GM13977 (cell line): ENCODE results near the gene LMF1.

Experiments
- DNase-seq: peaks from one replicate; pipeline ENCODE4 v3.0.0; 2012; ENCODE audit warnings: low spot score
- CTCF ChIP-seq: IDR thresholded peaks from 2 replicates; pipeline ENCODE4 v1.5.1; 2012; ENCODE audit warnings: mild to moderate bottlenecking, control low read depth; ENCODE audit not compliant: insufficient read depth; ENCODE audit errors: extremely low read depth, missing control alignments
- in situ Hi-C: fragments of 300-500 bp; cut with MboI; formaldehyde crosslinking; loops from one replicate; pipeline ENCODE4 v1.12.0; 2022; ENCODE audit warnings: low sequenced_read_pairs, low pct_unique_long_range_greater_than_20kb, mixed read lengths, inconsistent platforms; ENCODE audit not compliant: unreplicated experiment

LMF1 gene

GRCh38 chr16:899683-900060, 71.1 kb downstream of the LMF1 start:
- in situ Hi-C loops, result no loop called here
- TF ChIP-seq CTCF, result no peak
- DNase-seq, result no peak

DNA sequence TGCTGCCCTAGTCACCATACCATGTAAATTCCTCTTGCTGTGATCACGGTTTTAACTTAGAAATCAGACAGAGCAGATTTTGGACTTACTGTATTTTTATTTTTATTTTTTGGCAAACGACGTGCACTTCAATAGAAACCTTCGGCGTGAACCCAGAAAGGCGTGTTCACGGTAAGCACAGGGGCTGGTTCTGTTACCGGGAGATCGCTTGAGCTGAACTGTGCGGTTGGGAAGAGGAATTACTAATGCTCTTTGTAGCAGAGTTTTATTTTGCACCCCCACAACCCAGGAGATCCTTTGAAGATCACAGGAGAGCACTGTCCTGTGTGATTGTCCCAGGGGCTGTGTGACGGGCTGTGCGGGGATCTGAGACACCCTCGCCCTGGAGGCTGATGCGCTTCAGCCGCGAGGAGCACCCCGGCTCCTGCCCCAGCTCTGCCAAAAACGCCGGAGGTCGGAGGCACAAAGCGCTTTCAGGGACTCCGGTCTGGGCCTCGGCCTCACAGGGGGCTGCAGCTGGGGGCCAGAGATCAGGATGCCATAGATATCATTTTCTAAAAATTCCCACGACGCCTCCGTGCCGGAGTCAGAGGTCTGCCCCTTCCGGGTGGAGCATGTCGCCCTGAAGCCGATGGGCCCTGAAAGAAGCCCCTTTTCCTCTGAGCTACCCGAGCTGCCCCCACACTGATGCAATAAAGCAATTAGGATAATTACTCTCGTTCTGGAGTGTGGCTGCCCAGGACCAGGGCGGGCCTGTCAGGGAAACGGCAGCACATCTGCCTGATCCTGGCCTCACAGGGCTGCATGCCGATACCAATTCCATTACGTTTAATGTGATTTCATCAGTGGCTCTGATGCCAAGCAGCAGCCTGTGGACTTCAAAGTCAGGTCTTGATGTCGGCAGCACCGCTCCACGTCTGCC, 71.8 kb downstream of the LMF1 start:
- in situ Hi-C loops, result no loop called here
- TF ChIP-seq CTCF, result no peak
- DNase-seq, result no peak

DNA sequence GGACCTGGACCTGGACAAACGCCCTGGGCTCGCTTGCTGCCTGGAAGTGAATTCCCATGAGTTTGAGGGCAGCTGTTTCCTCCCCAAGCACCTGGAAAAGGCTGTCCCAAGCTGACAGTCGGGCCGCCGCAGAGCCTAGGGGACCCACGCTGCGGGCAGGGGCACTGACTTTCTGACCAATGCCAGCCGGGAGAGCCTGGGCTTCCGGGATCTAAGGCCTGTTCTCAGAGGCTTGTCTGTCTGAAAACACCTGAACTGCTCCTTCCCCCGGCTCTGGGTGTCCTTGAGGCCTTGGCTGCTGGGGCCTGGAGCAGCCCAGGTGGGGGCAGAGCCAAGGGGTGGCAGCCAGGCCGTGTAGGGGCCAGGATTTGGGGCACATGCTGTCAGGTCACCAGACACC, 72.6 kb downstream of the LMF1 start:
- no peak for TF ChIP-seq CTCF
- in situ Hi-C loops, result no loop called here
- no peak for DNase-seq

- no peak for DNase-seq
- TF ChIP-seq CTCF, result no peak
- in situ Hi-C loops, result no loop called here
These were observed 73.1 kb downstream of the LMF1 start for GRCh38 chr16:897701-898100.

DNA sequence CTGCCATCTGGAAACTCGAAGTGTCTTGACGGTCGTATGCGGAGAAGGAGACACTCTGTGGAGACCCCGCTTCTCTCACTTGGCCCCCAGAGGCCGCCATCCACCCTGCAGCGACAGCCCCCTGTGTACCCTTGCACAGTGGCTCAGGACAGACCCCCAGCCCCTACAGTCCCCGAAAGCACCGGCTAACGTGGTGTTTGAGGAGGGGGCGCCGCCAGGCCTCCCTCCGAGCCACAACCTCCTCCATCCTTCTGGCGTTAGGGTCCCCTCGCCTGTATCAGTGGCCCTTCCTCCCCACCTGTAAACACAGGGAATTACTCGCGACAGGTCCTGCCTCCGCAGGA, 73.6 kb downstream of the LMF1 start:
- in situ Hi-C loops, result no loop called here
- no peak for DNase-seq
- no peak for TF ChIP-seq CTCF

- no peak for TF ChIP-seq CTCF
- no peak for DNase-seq
- in situ Hi-C loops, result no loop called here
These were observed 74.3 kb downstream of the LMF1 start for GRCh38 chr16:896261-897199.
